ENCODE measurements around the gene USP53.

DNA sequence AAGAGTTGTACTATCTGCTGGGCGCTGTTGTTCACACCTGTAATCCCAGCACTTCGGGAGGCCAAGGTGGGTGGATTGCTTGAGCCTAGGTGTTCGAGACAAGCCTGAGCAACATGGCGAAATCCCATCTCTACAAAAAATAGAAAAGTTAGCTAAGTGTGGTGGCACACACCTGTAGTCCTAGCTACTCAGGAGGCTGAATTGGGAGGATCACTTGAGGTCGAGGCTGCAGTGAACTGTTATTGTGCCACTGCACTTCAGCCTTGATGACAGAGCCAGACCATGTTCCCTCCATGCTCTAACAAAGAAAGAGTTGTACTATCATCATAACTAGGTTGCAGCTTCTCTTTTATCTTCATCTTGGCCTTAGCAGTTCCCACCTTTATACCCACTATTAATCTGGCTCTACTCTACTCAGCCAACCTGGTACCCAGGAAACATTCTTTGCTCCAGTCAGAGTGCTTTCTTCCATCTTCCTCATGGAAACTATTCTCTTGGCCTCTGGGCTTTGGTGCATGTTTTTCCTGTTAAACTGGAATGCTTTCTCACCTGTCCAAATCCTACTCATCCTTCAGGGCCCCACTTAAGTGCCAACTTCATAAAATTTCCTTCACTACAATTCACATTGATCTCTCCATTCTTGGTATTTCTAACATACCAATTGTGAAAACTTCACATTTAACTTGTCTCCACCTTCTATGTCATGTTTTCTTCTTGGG lies 91.2 kb downstream of the USP53 start:
- TF ChIP-seq CTCF (tag by site-specific recombination; IDR thresholded peaks at IDR 0.05) (no peak), BCL11A (tag by site-specific recombination; IDR thresholded peaks at IDR 0.05; ENCODE audit: low read depth) (no peak), MEIS1 (CRISPR knock-in tag; IDR thresholded peaks at IDR 0.05; ENCODE audit: borderline replicate concordance) (no peak), ZNF707 (tag by site-specific recombination; IDR thresholded peaks at IDR 0.05) (no peak)
- TF ChIP-seq, protein P1, sequence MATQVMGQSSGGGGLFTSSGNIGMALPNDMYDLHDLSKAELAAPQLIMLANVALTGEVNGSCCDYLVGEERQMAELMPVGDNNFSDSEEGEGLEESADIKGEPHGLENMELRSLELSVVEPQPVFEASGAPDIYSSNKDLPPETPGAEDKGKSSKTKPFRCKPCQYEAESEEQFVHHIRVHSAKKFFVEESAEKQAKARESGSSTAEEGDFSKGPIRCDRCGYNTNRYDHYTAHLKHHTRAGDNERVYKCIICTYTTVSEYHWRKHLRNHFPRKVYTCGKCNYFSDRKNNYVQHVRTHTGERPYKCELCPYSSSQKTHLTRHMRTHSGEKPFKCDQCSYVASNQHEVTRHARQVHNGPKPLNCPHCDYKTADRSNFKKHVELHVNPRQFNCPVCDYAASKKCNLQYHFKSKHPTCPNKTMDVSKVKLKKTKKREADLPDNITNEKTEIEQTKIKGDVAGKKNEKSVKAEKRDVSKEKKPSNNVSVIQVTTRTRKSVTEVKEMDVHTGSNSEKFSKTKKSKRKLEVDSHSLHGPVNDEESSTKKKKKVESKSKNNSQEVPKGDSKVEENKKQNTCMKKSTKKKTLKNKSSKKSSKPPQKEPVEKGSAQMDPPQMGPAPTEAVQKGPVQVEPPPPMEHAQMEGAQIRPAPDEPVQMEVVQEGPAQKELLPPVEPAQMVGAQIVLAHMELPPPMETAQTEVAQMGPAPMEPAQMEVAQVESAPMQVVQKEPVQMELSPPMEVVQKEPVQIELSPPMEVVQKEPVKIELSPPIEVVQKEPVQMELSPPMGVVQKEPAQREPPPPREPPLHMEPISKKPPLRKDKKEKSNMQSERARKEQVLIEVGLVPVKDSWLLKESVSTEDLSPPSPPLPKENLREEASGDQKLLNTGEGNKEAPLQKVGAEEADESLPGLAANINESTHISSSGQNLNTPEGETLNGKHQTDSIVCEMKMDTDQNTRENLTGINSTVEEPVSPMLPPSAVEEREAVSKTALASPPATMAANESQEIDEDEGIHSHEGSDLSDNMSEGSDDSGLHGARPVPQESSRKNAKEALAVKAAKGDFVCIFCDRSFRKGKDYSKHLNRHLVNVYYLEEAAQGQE (tag by site-specific recombination; IDR thresholded peaks at IDR 0.05) = no peak
